Caco-2 (cell line): ENCODE data around the gene QRFP. TPM values are rescaled to one million over a fixed set of nuclear protein-coding genes. Genes with fewer than 3 reads are reported as not detected.

Experiments
- BruUV-seq: library from RNA; stranded (reverse); fragments of 400-500 nt; replicated peaks from 2 replicates; lab custom pipeline; 2021; lab: Mats Ljungman, UMichigan
- CTCF ChIA-PET: fragments of 300-600 bp; sonication (Branson Sonifier 250); formaldehyde crosslinking; loops from one replicate; lab custom pipeline; 2022; ENCODE audit warnings: antibody characterized with exemption; lab: Charles Lee
- POLR2A ChIA-PET: fragments of 300-600 bp; sonication (Branson Sonifier 250); formaldehyde crosslinking; loops from one replicate; lab custom pipeline; 2022; ENCODE audit warnings: antibody characterized with exemption; lab: Charles Lee
- DNase-seq, 2 experiments: peaks; one replicate each; pipeline versions ENCODE4 v3.0.0 to v3.0.0-alpha.2; 2020 to 2022
- H3K27me3 ChIP-seq: replicated peaks from 2 replicates; pipeline ENCODE4 v1.6.0; 2011; ENCODE audit warnings: low read length; ENCODE audit not compliant: control insufficient read depth, insufficient read depth
- H3K36me3 ChIP-seq: 2 replicates; pipeline ENCODE4 v1.5.1; 2011; ENCODE audit warnings: low read length; ENCODE audit not compliant: control insufficient read depth, insufficient read depth
- H3K4me1 ChIP-seq: fragments of 250-450 bp; sonication (Bioruptor Pico); 2 replicates; pipeline ENCODE4 v1.5.1; 2020; ENCODE audit warnings: mild to moderate bottlenecking
- H3K4me3 ChIP-seq: 2 replicates; pipeline ENCODE4 v1.5.1; 2011; ENCODE audit warnings: low read depth, mild to moderate bottlenecking, control low read depth, low read length
- H3K9me3 ChIP-seq: fragments of 250-450 bp; sonication (Bioruptor Pico); 2 replicates; pipeline ENCODE4 v1.5.1; 2020; ENCODE audit warnings: mild to moderate bottlenecking, moderate library complexity
- H3K27ac Mint-ChIP-seq: one replicate; pipeline ENCODE4 v1.8.0; 2022; ENCODE audit warnings: mixed read lengths; ENCODE audit not compliant: unreplicated experiment
- H3K27me3 Mint-ChIP-seq: one replicate; pipeline ENCODE4 v1.8.0; 2022; ENCODE audit warnings: mixed read lengths; ENCODE audit not compliant: insufficient read depth, unreplicated experiment
- H3K36me3 Mint-ChIP-seq: one replicate; pipeline ENCODE4 v1.8.0; 2022; ENCODE audit warnings: mild to moderate bottlenecking, mixed read lengths; ENCODE audit not compliant: insufficient read depth, unreplicated experiment
- H3K4me1 Mint-ChIP-seq: one replicate; pipeline ENCODE4 v1.8.0; 2022; ENCODE audit warnings: low read depth, mixed read lengths; ENCODE audit not compliant: unreplicated experiment
- H3K4me3 Mint-ChIP-seq: one replicate; pipeline ENCODE4 v1.8.0; 2022; ENCODE audit warnings: mild to moderate bottlenecking, moderate library complexity, mixed read lengths; ENCODE audit not compliant: unreplicated experiment
- H3K9me3 Mint-ChIP-seq: one replicate; pipeline ENCODE4 v1.8.0; 2022; ENCODE audit warnings: mixed read lengths; ENCODE audit not compliant: unreplicated experiment
- intact Hi-C: fragments of 100-400 bp; cut with micrococcal nuclease; formaldehyde crosslinking; loops from one replicate; pipeline ENCODE4 v1.10.0; 2022; ENCODE audit not compliant: unreplicated experiment
- total RNA-seq: library from RNA; stranded (reverse); gene quantifications from 2 replicates; pipeline ENCODE4 v1.2.3, GENCODE V29; 2022
- TF ChIP-seq, protein P1 (sequence below), 2 experiments: fragments of 200-600 bp in 1 of 2; IDR thresholded peaks; 1 replicate in 1 of 2; 2 replicates in 1 of 2; pipeline versions ENCODE4 v1.5.1 to v1.8.0; 2011 to 2022; ENCODE audit warnings: antibody characterized with exemption in 1 of 2, control low read depth in 1 of 2, inconsistent platforms in 1 of 2, low read depth in 1 of 2, low read length in 1 of 2, mild to moderate bottlenecking in 1 of 2, moderate library complexity in 1 of 2; ENCODE audit not compliant: insufficient read depth in 1 of 2, severe bottlenecking in 1 of 2, unreplicated experiment in 1 of 2

QRFP gene
- total RNA-seq, 1 experiment from 2014 or later: not detected

- no peak for DNase-seq
- Mint-ChIP-seq H3K4me3 (no peak overlapping the region), H3K9me3 (no peaks in the 10 kb centered on the region), H3K36me3 (no peaks in the 10 kb centered on the region), H3K27me3 (peaks cover 8% of the 10 kb centered on the region), H3K4me1 (no peaks in the 10 kb centered on the region), H3K27ac (no peak overlapping the region)
- ChIA-PET CTCF (no interaction called here), POLR2A (no interaction called here)
- no TSS peak for BruUV-seq
- H3K36me3 ChIP-seq: no peaks in the 10 kb centered on the region
- H3K4me1 ChIP-seq: peaks cover 5% of the 10 kb centered on the region; the same call in 1 of the 2 replicates
- H3K4me3 ChIP-seq: no peak overlapping the region
- H3K27me3 ChIP-seq: no peaks in the 10 kb centered on the region; the same call in 1 of the 2 replicates
- intact Hi-C loops: no loop called here
- TF ChIP-seq, protein P1, sequence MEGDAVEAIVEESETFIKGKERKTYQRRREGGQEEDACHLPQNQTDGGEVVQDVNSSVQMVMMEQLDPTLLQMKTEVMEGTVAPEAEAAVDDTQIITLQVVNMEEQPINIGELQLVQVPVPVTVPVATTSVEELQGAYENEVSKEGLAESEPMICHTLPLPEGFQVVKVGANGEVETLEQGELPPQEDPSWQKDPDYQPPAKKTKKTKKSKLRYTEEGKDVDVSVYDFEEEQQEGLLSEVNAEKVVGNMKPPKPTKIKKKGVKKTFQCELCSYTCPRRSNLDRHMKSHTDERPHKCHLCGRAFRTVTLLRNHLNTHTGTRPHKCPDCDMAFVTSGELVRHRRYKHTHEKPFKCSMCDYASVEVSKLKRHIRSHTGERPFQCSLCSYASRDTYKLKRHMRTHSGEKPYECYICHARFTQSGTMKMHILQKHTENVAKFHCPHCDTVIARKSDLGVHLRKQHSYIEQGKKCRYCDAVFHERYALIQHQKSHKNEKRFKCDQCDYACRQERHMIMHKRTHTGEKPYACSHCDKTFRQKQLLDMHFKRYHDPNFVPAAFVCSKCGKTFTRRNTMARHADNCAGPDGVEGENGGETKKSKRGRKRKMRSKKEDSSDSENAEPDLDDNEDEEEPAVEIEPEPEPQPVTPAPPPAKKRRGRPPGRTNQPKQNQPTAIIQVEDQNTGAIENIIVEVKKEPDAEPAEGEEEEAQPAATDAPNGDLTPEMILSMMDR (IDR thresholded peaks at IDR 0.05; ENCODE audit: insufficient read depth in 1 of 2, low read depth in 1 of 2, low read length in 1 of 2, severe bottlenecking in 1 of 2, unreplicated experiment in 1 of 2): no peak
- no peaks in the 10 kb centered on the region for H3K9me3 ChIP-seq
Measured at GRCh38 chr9:130929571-130930038, 33.0 kb upstream of the QRFP start.

DNA sequence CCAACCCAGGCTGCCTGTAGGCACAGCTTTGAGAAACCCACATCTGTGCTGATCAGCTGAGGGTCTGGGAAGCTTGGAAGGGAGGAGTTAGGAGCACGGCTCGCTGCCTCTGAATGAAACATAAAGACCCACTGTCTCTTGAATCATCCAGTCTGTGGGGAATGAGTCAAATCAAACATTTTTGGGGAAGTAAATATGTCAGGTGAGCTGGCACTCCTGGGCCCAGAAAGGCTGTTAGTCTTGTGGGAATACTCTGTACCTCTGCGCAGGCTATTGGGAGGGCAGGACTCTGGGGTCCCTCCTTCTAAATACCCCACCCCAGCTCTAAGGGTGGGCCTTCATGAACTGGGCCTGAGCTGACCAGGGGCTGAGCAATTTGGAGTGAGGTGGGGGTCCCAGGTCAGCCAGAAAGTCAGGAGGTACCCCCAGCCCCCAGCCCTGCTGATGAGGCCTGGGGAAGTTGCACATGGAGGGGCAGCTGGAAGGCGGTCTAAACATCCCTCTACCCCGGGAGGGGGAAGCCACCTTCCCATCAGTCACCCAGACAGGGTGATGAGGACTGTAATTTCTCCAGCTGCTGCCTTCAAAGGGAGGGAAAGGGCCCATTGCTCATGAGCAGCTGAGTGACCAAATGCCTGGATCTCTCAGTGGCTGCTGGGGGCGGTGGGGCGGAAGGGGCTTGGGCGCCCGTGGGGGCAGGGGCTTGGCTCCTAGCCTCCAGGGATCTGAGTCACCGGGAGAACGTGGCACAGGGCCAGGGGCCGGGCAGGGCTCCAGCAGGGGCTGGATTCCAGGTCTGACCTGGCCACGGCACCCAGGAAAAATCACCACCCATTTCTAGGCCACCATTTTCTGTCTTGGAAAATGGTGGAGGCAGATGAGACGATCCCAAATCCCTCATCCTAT, 31.6 kb upstream of the QRFP start:
- no peaks in the 10 kb centered on the region for H3K9me3 Mint-ChIP-seq
- no peak overlapping the region for H3K27ac Mint-ChIP-seq
- H3K27me3 Mint-ChIP-seq: peaks cover 8% of the 10 kb centered on the region
- H3K4me1 Mint-ChIP-seq: no peaks in the 10 kb centered on the region
- Histone ChIP-seq H3K4me1 (peaks cover 4% of the 10 kb centered on the region; the same call in 1 of the 2 replicates), H3K36me3 (no peaks in the 10 kb centered on the region), H3K27me3 (no peaks in the 10 kb centered on the region; the same call in 1 of the 2 replicates), H3K9me3 (no peaks in the 10 kb centered on the region), H3K4me3 (no peak overlapping the region)
- ChIA-PET POLR2A (interaction anchor here (0.6 kb wide), 1 partner anchor 23 kb away, joined by 8 read pairs; no protein-coding TSS in a partner anchor), CTCF (no interaction called here)
- no peaks in the 10 kb centered on the region for H3K36me3 Mint-ChIP-seq
- TF ChIP-seq, protein P1 (IDR thresholded peaks at IDR 0.05; ENCODE audit: insufficient read depth in 1 of 2, low read depth in 1 of 2, low read length in 1 of 2, severe bottlenecking in 1 of 2, unreplicated experiment in 1 of 2): no peak
- DNase-seq: no peak
- BruUV-seq: no TSS peak
- intact Hi-C loops: no loop called here
- H3K4me3 Mint-ChIP-seq: no peak overlapping the region

DNA sequence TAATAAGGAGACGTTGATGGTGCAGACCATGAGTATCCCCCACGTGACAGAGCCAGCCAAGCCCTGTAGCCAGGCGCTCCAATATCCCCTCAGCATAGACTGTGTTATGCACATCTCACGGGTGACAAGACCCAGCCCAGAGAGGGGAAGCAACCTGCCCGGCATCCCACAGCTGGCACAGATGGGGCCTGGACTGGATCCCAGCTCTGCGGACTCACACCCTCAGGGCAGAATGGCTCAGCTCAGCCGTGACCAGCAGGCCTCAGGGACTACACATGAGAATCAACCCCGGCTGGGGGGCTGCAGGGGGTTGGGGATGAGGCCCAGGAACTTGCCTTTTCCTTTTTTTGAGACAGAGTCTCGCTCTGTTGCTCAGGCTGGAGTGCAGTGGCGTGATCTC, 30.7 kb upstream of the QRFP start:
- no peaks in the 10 kb centered on the region for H3K9me3 ChIP-seq
- H3K27me3 Mint-ChIP-seq: peaks cover 13% of the 10 kb centered on the region
- TF ChIP-seq, protein P1 (IDR thresholded peaks at IDR 0.05; ENCODE audit: insufficient read depth in 1 of 2, low read depth in 1 of 2, low read length in 1 of 2, severe bottlenecking in 1 of 2, unreplicated experiment in 1 of 2): no peak
- no peaks in the 10 kb centered on the region for H3K4me1 Mint-ChIP-seq
- intact Hi-C loops: no loop called here
- H3K4me1 ChIP-seq: no peaks in the 10 kb centered on the region
- H3K9me3 Mint-ChIP-seq: no peaks in the 10 kb centered on the region
- ChIA-PET CTCF (no interaction called here), POLR2A (no interaction called here)
- no TSS peak for BruUV-seq
- no peak overlapping the region for H3K27ac Mint-ChIP-seq
- H3K27me3 ChIP-seq: no peaks in the 10 kb centered on the region; the same call in 1 of the 2 replicates
- H3K4me3 Mint-ChIP-seq: no peak overlapping the region
- no peak for DNase-seq
- H3K36me3 ChIP-seq: no peaks in the 10 kb centered on the region
- no peaks in the 10 kb centered on the region for H3K36me3 Mint-ChIP-seq
- H3K4me3 ChIP-seq: no peak overlapping the region
